OCI-LY7 (cell line): ENCODE results near the gene GPRIN1.

Experiments used
- CTCF ChIP-seq: fragments of 200-600 bp; sonication (generic); conservative IDR thresholded peaks from 2 replicates; pipeline ENCODE4 v1.5.1; 2014; ENCODE audit warnings: mild to moderate bottlenecking, antibody characterized with exemption, low read length, moderate library complexity, mixed read lengths
- EZH2phosphoT487 ChIP-seq: fragments of 200-600 bp; sonication (generic); IDR thresholded peaks from 2 replicates; pipeline ENCODE4 v1.6.1; 2018; ENCODE audit warnings: low read depth, borderline replicate concordance, mild to moderate bottlenecking, mixed run types, antibody characterized with exemption, low read length, moderate library complexity, mixed read lengths

- TF ChIP-seq CTCF = no peak
- no peak for TF ChIP-seq EZH2phosphoT487
These were observed 61.0 kb downstream of the GPRIN1 start, which contains the start of gene CDHR2 for GRCh38 chr5:176548967-176549444.
